Liver (tissue), 9 donors: Measurements from ENCODE around the gene RASSF9. TPM values are rescaled to one million over a fixed set of nuclear protein-coding genes. Genes with fewer than 3 reads are reported as not detected.

Experiments used
- DNase-seq: peaks from one replicate; pipeline ENCODE4 v3.0.0-alpha.2; 2017; ENCODE audit warnings: low spot score
- H3K27ac ChIP-seq, 2 donors: one replicate each; pipeline ENCODE4 v1.7.0; 2013; ENCODE audit warnings: inconsistent platforms in 2 of 2, low read length in 2 of 2, control low read depth in 1 of 2, low read depth in 1 of 2, mild to moderate bottlenecking in 1 of 2
- H3K27me3 ChIP-seq, 4 donors: one replicate each; pipeline versions ENCODE4 v1.6.1 to v1.7.0; 2013; ENCODE audit warnings: low read length in 3 of 4, inconsistent platforms in 1 of 4, mild to moderate bottlenecking in 1 of 4, moderate library complexity in 1 of 4; ENCODE audit not compliant: control insufficient read depth in 4 of 4, insufficient read depth in 4 of 4
- H3K36me3 ChIP-seq, 4 donors: one replicate each; pipeline versions ENCODE4 v1.6.1 to v1.7.0; 2013; ENCODE audit warnings: low read length in 3 of 4, mild to moderate bottlenecking in 3 of 4, low read depth in 1 of 4, moderate library complexity in 1 of 4; ENCODE audit not compliant: control insufficient read depth in 4 of 4, insufficient read depth in 3 of 4
- H3K4me1 ChIP-seq, 4 donors: one replicate each; pipeline versions ENCODE4 v1.6.1 to v1.7.0; 2013; ENCODE audit warnings: low read length in 3 of 4, mild to moderate bottlenecking in 3 of 4, moderate library complexity in 1 of 4; ENCODE audit not compliant: control insufficient read depth in 4 of 4, insufficient read depth in 4 of 4
- H3K4me3 ChIP-seq, 3 donors: one replicate each; pipeline versions ENCODE4 v1.6.1 to v1.7.0; 2013; ENCODE audit warnings: low read length in 3 of 3, control low read depth in 1 of 3, low read depth in 1 of 3, mild to moderate bottlenecking in 1 of 3
- H3K9ac ChIP-seq, 2 donors: one replicate each; pipeline ENCODE4 v1.7.0; 2013; ENCODE audit warnings: low read length in 2 of 2, mild to moderate bottlenecking in 2 of 2, moderate library complexity in 2 of 2, control low read depth in 1 of 2, low read depth in 1 of 2
- H3K9me3 ChIP-seq, 4 donors: one replicate each; pipeline versions ENCODE4 v1.6.1 to v1.7.0; 2013; ENCODE audit warnings: low read length in 3 of 4; ENCODE audit not compliant: control insufficient read depth in 4 of 4
- CTCF ChIP-seq: fragments of 150-350 bp; IDR thresholded peaks from 2 replicates; pipeline ENCODE4 v1.5.1; 2017; ENCODE audit warnings: improper control_type of control experiment, low read depth, low read length; ENCODE audit not compliant: missing input control
- HNF4A ChIP-seq, 2 donors: conservative IDR thresholded peaks; 2 replicates each; pipeline ENCODE4 v1.6.1; 2016; ENCODE audit warnings: antibody characterized with exemption in 2 of 2, mild to moderate bottlenecking in 2 of 2
- NR2F2 ChIP-seq: IDR thresholded peaks from 2 replicates; pipeline ENCODE4 v1.6.1; 2016; ENCODE audit warnings: antibody characterized with exemption
- RAD21 ChIP-seq, 2 donors: IDR thresholded peaks; 2 replicates each; pipeline ENCODE4 v1.6.1; 2016; ENCODE audit warnings: antibody characterized with exemption in 2 of 2, mild to moderate bottlenecking in 2 of 2
- YY1 ChIP-seq: IDR thresholded peaks from 2 replicates; pipeline ENCODE4 v1.6.1; 2016; ENCODE audit warnings: antibody characterized with exemption, mild to moderate bottlenecking
- whole genome bisulfite sequencing: extraction: QIAGEN DNeasy Blood & Tissue Kit; methylation state at CpG from one replicate; pipeline ENCODE4 v1.1.7; 2013; 5-methylcytosine and 5-hydroxymethylcytosine counted together
- polyA plus RNA-seq, 2 donors: library from polyadenylated mRNA; stranded (reverse) in 1 of 2; unstranded in 1 of 2; fragments of 200-250 nt in 1 of 2; fragments of >200 nt in 1 of 2; fragmentation: Nextera tagmentation in 1 of 2; extraction: Ambion mirVana in 1 of 2; gene quantifications; one replicate each; pipeline versions ENCODE4 v1.2.1 to v1.2.3, GENCODE V29; 2013 to 2015
- total RNA-seq, 2 donors: library from RNA; depleted of rRNA; stranded (reverse); fragments of >200 nt; gene quantifications; one replicate each; pipeline ENCODE4 v1.2.3, GENCODE V29; 2014
- TF ChIP-seq, protein P1 (sequence below): IDR thresholded peaks from 2 replicates; pipeline ENCODE4 v1.6.1; 2016; ENCODE audit warnings: antibody characterized with exemption
- TF ChIP-seq, protein P2 (sequence below): IDR thresholded peaks from 2 replicates; pipeline ENCODE4 v1.6.1; 2016; ENCODE audit warnings: antibody characterized with exemption, mild to moderate bottlenecking
- donor health status: healthy.
- donor health status: healthy.
- donor health status: healthy.
- donor health status: healthy.
- donor health status: healthy.

RASSF9 gene
- total and polyA plus RNA-seq, 4 donors = 0.33 to 1.0 (median 0.59) TPM

- 65% methylated on average over 3 of the region's 3 CpGs for WGBS
- Histone ChIP-seq H3K9me3 (no peaks in the 10 kb centered on the region), H3K4me3 (no peak overlapping the region), H3K4me1 (no peaks in the 10 kb centered on the region), H3K9ac (no peak overlapping the region), H3K27me3 (no peaks in the 10 kb centered on the region), H3K36me3 (no peaks in the 10 kb centered on the region), H3K27ac (no peak overlapping the region)
- no peak for TF ChIP-seq YY1
- TF ChIP-seq, protein P1, sequence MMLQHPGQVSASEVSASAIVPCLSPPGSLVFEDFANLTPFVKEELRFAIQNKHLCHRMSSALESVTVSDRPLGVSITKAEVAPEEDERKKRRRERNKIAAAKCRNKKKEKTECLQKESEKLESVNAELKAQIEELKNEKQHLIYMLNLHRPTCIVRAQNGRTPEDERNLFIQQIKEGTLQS = no peak
- DNase-seq = no peak
Observed at GRCh38 chr12:85877459-85877858, 41.2 kb upstream of the RASSF9 start.

- no peak for DNase-seq
- no peak within 1 kb of the TSS for H3K27ac ChIP-seq
- whole genome bisulfite sequencing = 9% methylated on average over 3 of the region's 3 CpGs
- no peaks in the 10 kb centered on the region for H3K27me3 ChIP-seq
- H3K9me3 ChIP-seq = no peaks in the 10 kb centered on the region
- no peaks in the 10 kb centered on the region for H3K4me1 ChIP-seq
- no peak within 1 kb of the TSS for H3K4me3 ChIP-seq
- no peaks in the 10 kb centered on the region for H3K36me3 ChIP-seq
- no peak within 1 kb of the TSS for H3K9ac ChIP-seq
- TF ChIP-seq, protein P2, sequence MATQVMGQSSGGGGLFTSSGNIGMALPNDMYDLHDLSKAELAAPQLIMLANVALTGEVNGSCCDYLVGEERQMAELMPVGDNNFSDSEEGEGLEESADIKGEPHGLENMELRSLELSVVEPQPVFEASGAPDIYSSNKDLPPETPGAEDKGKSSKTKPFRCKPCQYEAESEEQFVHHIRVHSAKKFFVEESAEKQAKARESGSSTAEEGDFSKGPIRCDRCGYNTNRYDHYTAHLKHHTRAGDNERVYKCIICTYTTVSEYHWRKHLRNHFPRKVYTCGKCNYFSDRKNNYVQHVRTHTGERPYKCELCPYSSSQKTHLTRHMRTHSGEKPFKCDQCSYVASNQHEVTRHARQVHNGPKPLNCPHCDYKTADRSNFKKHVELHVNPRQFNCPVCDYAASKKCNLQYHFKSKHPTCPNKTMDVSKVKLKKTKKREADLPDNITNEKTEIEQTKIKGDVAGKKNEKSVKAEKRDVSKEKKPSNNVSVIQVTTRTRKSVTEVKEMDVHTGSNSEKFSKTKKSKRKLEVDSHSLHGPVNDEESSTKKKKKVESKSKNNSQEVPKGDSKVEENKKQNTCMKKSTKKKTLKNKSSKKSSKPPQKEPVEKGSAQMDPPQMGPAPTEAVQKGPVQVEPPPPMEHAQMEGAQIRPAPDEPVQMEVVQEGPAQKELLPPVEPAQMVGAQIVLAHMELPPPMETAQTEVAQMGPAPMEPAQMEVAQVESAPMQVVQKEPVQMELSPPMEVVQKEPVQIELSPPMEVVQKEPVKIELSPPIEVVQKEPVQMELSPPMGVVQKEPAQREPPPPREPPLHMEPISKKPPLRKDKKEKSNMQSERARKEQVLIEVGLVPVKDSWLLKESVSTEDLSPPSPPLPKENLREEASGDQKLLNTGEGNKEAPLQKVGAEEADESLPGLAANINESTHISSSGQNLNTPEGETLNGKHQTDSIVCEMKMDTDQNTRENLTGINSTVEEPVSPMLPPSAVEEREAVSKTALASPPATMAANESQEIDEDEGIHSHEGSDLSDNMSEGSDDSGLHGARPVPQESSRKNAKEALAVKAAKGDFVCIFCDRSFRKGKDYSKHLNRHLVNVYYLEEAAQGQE = no peak
- TF ChIP-seq, protein P1 = no peak
Observed at GRCh38 chr12:85874031-85874461, 37.8 kb upstream of the RASSF9 start, which contains the start of gene NTS. TSS of gene NTS (plus strand) at chr12:85874295. CDS start at chr12:85874404, 109 bp downstream.

GRCh38 chr12:85872497-85873091, 36.4 kb upstream of the RASSF9 start:
- Histone ChIP-seq H3K9me3 (no peaks in the 10 kb centered on the region), H3K27ac (no peak overlapping the region), H3K4me1 (no peaks in the 10 kb centered on the region), H3K36me3 (no peaks in the 10 kb centered on the region), H3K27me3 (peaks cover 0 to 5% (median 2%) of the 10 kb centered on the region in 4 donors), H3K4me3 (no peak overlapping the region), H3K9ac (no peak overlapping the region)
- DNase-seq = no peak
- WGBS = 32% methylated on average over 3 of the region's 3 CpGs
- TF ChIP-seq YY1 (no peak), HNF4A (conservative IDR thresholded peaks at IDR 0.05) (no peak), NR2F2 (no peak), CTCF (peak; percentile 59), RAD21 (IDR thresholded peaks at IDR 0.05) (peak; percentile 76 to 83)
- TF ChIP-seq, protein P2 = no peak
